HepG2 (cell line): ENCODE data around the gene PRRT1B. TPM values are rescaled to one million over a fixed set of nuclear protein-coding genes. Genes with fewer than 3 reads are reported as not detected.

ENCODE experiments used
- ATF1 ChIP-seq: IDR thresholded peaks from 2 replicates; pipeline ENCODE4 v1.6.1; 2016; ENCODE audit warnings: mild to moderate bottlenecking, control low read depth
- BRCA1 ChIP-seq: sonication (generic); formaldehyde crosslinking; IDR thresholded peaks from 2 replicates; pipeline ENCODE4 v1.4.0; 2020; ENCODE audit warnings: missing genetic modification reagents
- CREB1 ChIP-seq, 2 experiments: fragments of 450-650 bp in 1 of 2; IDR thresholded peaks; 2 replicates each; pipeline ENCODE4 v1.6.1; 2016 to 2017; ENCODE audit warnings: control low read depth in 1 of 2, mild to moderate bottlenecking in 1 of 2, missing compliant biosample characterization in 1 of 2, missing genetic modification characterization in 1 of 2
- CREB3 ChIP-seq: sonication (generic); formaldehyde crosslinking; IDR thresholded peaks from 2 replicates; pipeline ENCODE4 v1.5.0; 2020; ENCODE audit warnings: missing genetic modification reagents
- E2F1 ChIP-seq: sonication (generic); formaldehyde crosslinking; IDR thresholded peaks from 2 replicates; pipeline ENCODE4 v1.5.0; 2020; ENCODE audit warnings: missing genetic modification reagents
- ELF3 ChIP-seq: IDR thresholded peaks from 2 replicates; pipeline ENCODE4 v1.6.1; 2016; ENCODE audit warnings: missing genetic modification reagents, missing compliant biosample characterization
- HMG20B ChIP-seq: conservative IDR thresholded peaks from 2 replicates; pipeline ENCODE4 v1.6.1; 2016; ENCODE audit warnings: missing genetic modification reagents, missing compliant biosample characterization
- HOXA9 ChIP-seq: sonication (generic); formaldehyde crosslinking; IDR thresholded peaks from 2 replicates; pipeline ENCODE4 v1.8.1; 2022; ENCODE audit warnings: missing genetic modification reagents, mild to moderate bottlenecking, moderate library complexity, borderline replicate concordance
- IRF2 ChIP-seq: IDR thresholded peaks from 2 replicates; pipeline ENCODE4 v1.6.1; 2018; ENCODE audit warnings: missing genetic modification reagents, missing compliant biosample characterization
- LCORL ChIP-seq, 2 experiments: fragments of 450-650 bp in 1 of 2; sonication (generic) in 1 of 2; formaldehyde crosslinking in 1 of 2; IDR thresholded peaks; 2 replicates each; pipeline versions ENCODE4 v1.5.0 to v1.6.1; 2017 to 2020; ENCODE audit warnings: antibody characterized with exemption in 1 of 2, missing genetic modification reagents in 1 of 2
- MXI1 ChIP-seq: IDR thresholded peaks from 3 replicates; pipeline ENCODE4 v1.6.1; 2012; ENCODE audit warnings: low read depth, low read length, inconsistent platforms, borderline replicate concordance
- NFKB2 ChIP-seq: sonication (generic); formaldehyde crosslinking; IDR thresholded peaks from 2 replicates; pipeline ENCODE4 v1.4.0; 2020; ENCODE audit warnings: missing genetic modification reagents, borderline replicate concordance
- NRL ChIP-seq: sonication (generic); formaldehyde crosslinking; IDR thresholded peaks from 2 replicates; pipeline ENCODE4 v1.5.0; 2020; ENCODE audit warnings: missing genetic modification reagents, mild to moderate bottlenecking, moderate library complexity, borderline replicate concordance
- RFXAP ChIP-seq: sonication (generic); formaldehyde crosslinking; IDR thresholded peaks from 2 replicates; pipeline ENCODE4 v1.4.0; 2020; ENCODE audit warnings: missing genetic modification reagents, borderline replicate concordance
- TMF1 ChIP-seq: sonication (generic); formaldehyde crosslinking; IDR thresholded peaks from 2 replicates; pipeline ENCODE4 v1.8.1; 2022; ENCODE audit warnings: low read depth, missing genetic modification reagents
- YEATS4 ChIP-seq: sonication (generic); formaldehyde crosslinking; IDR thresholded peaks from 2 replicates; pipeline ENCODE4 v1.4.0; 2020; ENCODE audit warnings: missing genetic modification reagents, borderline replicate concordance
- ZBTB21 ChIP-seq: sonication (generic); formaldehyde crosslinking; IDR thresholded peaks from 2 replicates; pipeline ENCODE4 v1.4.0; 2020; ENCODE audit warnings: missing genetic modification reagents
- ZBTB7A ChIP-seq: sonication (generic); formaldehyde crosslinking; IDR thresholded peaks from 2 replicates; pipeline ENCODE4 v1.8.0; 2022; ENCODE audit warnings: mild to moderate bottlenecking, missing genetic modification reagents
- ZNF24 ChIP-seq: fragments of 450-650 bp; IDR thresholded peaks from 2 replicates; pipeline ENCODE4 v1.6.1; 2017; ENCODE audit warnings: antibody characterized with exemption, mild to moderate bottlenecking
- ZNF251 ChIP-seq: sonication (generic); formaldehyde crosslinking; IDR thresholded peaks from 2 replicates; pipeline ENCODE4 v1.9.0; 2021; ENCODE audit warnings: mild to moderate bottlenecking, missing genetic modification reagents
- ZNF280B ChIP-seq: sonication (generic); formaldehyde crosslinking; IDR thresholded peaks from 2 replicates; pipeline ENCODE4 v1.5.0; 2020; ENCODE audit warnings: missing genetic modification reagents, mild to moderate bottlenecking, borderline replicate concordance
- ZNF34 ChIP-seq: sonication (generic); formaldehyde crosslinking; IDR thresholded peaks from 2 replicates; pipeline ENCODE4 v1.4.0; 2020; ENCODE audit warnings: mild to moderate bottlenecking, missing genetic modification reagents, borderline replicate concordance
- ZNF580 ChIP-seq: IDR thresholded peaks from 2 replicates; pipeline ENCODE4 v1.6.1; 2016; ENCODE audit warnings: low read depth, borderline replicate concordance
- ZNF790 ChIP-seq: sonication (generic); formaldehyde crosslinking; IDR thresholded peaks from 2 replicates; pipeline ENCODE4 v1.8.0; 2022; ENCODE audit warnings: missing genetic modification reagents, mild to moderate bottlenecking, borderline replicate concordance
- polyA plus RNA-seq, 8 experiments: library from polyadenylated mRNA; depleted of rRNA in 3 of 8; stranded (reverse) in 7 of 8; unstranded in 1 of 8; fragments of >200 nt; fragmentation: Illumina TruSeq in 4 of 8; extraction: Trizol in 4 of 8; gene quantifications; 2 replicates each; pipeline versions ENCODE4 v1.2.1 to v1.2.3, GENCODE V29; 2011 to 2016; ENCODE audit warnings: low read depth in 4 of 8, missing spikeins in 1 of 8, mixed read lengths in 1 of 8; ENCODE audit not compliant: insufficient read depth in 1 of 8
- total RNA-seq, 5 experiments: library from RNA; depleted of rRNA; stranded (reverse); fragments of >200 nt; fragmentation: Illumina TruSeq; extraction: Trizol; gene quantifications; 2 replicates each; pipeline ENCODE4 v1.2.3, GENCODE V29; 2016; ENCODE audit warnings: low read depth in 1 of 5
- TF ChIP-seq, protein P1 (sequence below): sonication (generic); formaldehyde crosslinking; IDR thresholded peaks from 2 replicates; pipeline ENCODE4 v1.5.0; 2020; ENCODE audit warnings: mild to moderate bottlenecking, missing genetic modification reagents

PRRT1B gene
- total and polyA plus RNA-seq, 2 of the 13 experiments (the other 11 are each of a cell fraction or from before 2014, with no cell fraction given), result not detected

DNA sequence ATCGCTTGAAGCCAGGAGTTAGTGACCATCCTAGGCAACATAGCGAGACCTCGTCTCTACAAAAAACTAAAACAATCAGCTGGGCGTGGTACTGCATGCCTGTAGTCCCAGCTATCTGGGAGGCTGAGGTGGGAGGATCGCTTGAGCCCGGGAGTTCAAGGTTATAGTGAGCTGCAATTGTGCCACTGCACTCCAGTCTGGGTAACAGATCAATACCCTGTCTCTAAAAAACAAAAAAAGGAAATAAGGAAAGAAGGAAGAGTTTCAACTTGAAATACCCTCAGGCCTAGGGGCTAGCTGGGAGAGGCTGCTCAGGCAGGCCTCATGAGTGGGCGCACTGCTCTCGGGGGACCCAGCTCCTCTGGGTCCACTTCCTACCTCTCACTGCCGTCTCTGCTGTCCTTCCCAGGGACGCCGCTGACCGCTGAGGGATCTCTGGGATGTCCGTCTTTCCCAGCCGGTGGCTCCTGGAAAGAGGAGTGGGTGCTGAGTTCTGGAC lies 56.4 kb downstream of the PRRT1B start (continued):
- TF ChIP-seq ZNF580 (CRISPR knock-in tag) (peak; percentile 22; the same call in 1 of the 2 replicates), LCORL (IDR thresholded peaks at IDR 0.05) (no peak), LCORL (CRISPR knock-in tag; IDR thresholded peaks at IDR 0.05) (peak; percentile 91), ZNF280B (no peak), ZNF251 (no peak), NRL (CRISPR knock-in tag) (no peak), MXI1 (peak; percentile 29; the same call in 1 of the 3 replicates), YEATS4 (peak; percentile 72; the same call in 1 of the 2 replicates), TMF1 (no peak), ZNF24 (no peak), BRCA1 (no peak), ZBTB7A (no peak), HMG20B (0 out of 2 replicates have a peak, but pooled peaks have one; percentile 43), IRF2 (CRISPR knock-in tag) (peak; percentile 28; the same call in 1 of the 2 replicates), ZBTB21 (CRISPR knock-in tag) (no peak), CREB3 (CRISPR knock-in tag) (no peak), ZNF34 (no peak), E2F1 (no peak; the same call in 1 of the 2 replicates), ELF3 (CRISPR knock-in tag) (peak; percentile 71), CREB1 (IDR thresholded peaks at IDR 0.05) (no peak), CREB1 (CRISPR knock-in tag; IDR thresholded peaks at IDR 0.05) (peak; percentile 52; the same call in 1 of the 2 replicates), ZNF790 (no peak), NFKB2 (CRISPR knock-in tag) (peak; percentile 33; the same call in 1 of the 2 replicates), ATF1 (CRISPR knock-in tag) (no peak), RFXAP (CRISPR knock-in tag) (peak; percentile 69; the same call in 1 of the 2 replicates), HOXA9 (no peak)
- TF ChIP-seq, protein P1, sequence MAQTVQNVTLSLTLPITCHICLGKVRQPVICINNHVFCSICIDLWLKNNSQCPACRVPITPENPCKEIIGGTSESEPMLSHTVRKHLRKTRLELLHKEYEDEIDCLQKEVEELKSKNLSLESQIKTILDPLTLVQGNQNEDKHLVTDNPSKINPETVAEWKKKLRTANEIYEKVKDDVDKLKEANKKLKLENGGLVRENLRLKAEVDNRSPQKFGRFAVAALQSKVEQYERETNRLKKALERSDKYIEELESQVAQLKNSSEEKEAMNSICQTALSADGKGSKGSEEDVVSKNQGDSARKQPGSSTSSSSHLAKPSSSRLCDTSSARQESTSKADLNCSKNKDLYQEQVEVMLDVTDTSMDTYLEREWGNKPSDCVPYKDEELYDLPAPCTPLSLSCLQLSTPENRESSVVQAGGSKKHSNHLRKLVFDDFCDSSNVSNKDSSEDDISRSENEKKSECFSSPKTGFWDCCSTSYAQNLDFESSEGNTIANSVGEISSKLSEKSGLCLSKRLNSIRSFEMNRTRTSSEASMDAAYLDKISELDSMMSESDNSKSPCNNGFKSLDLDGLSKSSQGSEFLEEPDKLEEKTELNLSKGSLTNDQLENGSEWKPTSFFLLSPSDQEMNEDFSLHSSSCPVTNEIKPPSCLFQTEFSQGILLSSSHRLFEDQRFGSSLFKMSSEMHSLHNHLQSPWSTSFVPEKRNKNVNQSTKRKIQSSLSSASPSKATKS (CRISPR knock-in tag), result no peak
